GM23248 (cell line): ENCODE data around the gene NHERF2. TPM values are rescaled to one million over a fixed set of nuclear protein-coding genes. Genes with fewer than 3 reads are reported as not detected.

Experiments
- DNase-seq: peaks from one replicate; pipeline ENCODE4 v3.0.0-alpha.2; 2015
- H2AFZ ChIP-seq: fragments of 200-600 bp; sonication (generic); 2 replicates; pipeline ENCODE4 v1.6.1; 2016; ENCODE audit warnings: antibody characterized with exemption
- H3F3A ChIP-seq: fragments of 200-600 bp; sonication (generic); 2 replicates; pipeline ENCODE4 v1.6.1; 2016; ENCODE audit warnings: mild to moderate bottlenecking, antibody characterized with exemption, mixed run types; ENCODE audit not compliant: insufficient read depth
- H3K27ac ChIP-seq: fragments of 200-600 bp; sonication (generic); 2 replicates; pipeline ENCODE4 v1.5.1; 2016; ENCODE audit warnings: mild to moderate bottlenecking
- H3K27me3 ChIP-seq: fragments of 200-600 bp; sonication (generic); replicated peaks from 2 replicates; pipeline ENCODE4 v1.6.1; 2016; ENCODE audit warnings: mild to moderate bottlenecking; ENCODE audit not compliant: insufficient read depth
- H3K36me3 ChIP-seq: fragments of 200-600 bp; sonication (generic); 2 replicates; pipeline ENCODE4 v1.6.1; 2016; ENCODE audit warnings: low read depth, mild to moderate bottlenecking
- H3K4me1 ChIP-seq: fragments of 200-600 bp; sonication (generic); 2 replicates; pipeline ENCODE4 v1.6.1; 2016; ENCODE audit warnings: mild to moderate bottlenecking; ENCODE audit not compliant: insufficient read depth
- H3K4me2 ChIP-seq: fragments of 200-600 bp; sonication (generic); one replicate; pipeline ENCODE4 v1.6.1; 2016; ENCODE audit warnings: mild to moderate bottlenecking; ENCODE audit not compliant: unreplicated experiment
- H3K4me3 ChIP-seq: fragments of 200-600 bp; sonication (generic); 2 replicates; pipeline ENCODE4 v1.5.1; 2016; ENCODE audit warnings: mild to moderate bottlenecking
- H3K79me2 ChIP-seq: fragments of 200-600 bp; sonication (generic); 2 replicates; pipeline ENCODE4 v1.6.1; 2016; ENCODE audit warnings: mild to moderate bottlenecking; ENCODE audit not compliant: insufficient read depth
- H3K9ac ChIP-seq: fragments of 200-600 bp; sonication (generic); 2 replicates; pipeline ENCODE4 v1.6.1; 2016; ENCODE audit warnings: mild to moderate bottlenecking
- H3K9me2 ChIP-seq: fragments of 200-600 bp; sonication (generic); 2 replicates; pipeline ENCODE4 v1.6.1; 2016; ENCODE audit warnings: mixed run types, mild to moderate bottlenecking, moderate library complexity; ENCODE audit not compliant: insufficient read depth
- H3K9me3 ChIP-seq: fragments of 200-600 bp; sonication (generic); one replicate; pipeline ENCODE4 v1.6.1; 2017; ENCODE audit warnings: low read depth
- H4K20me1 ChIP-seq: fragments of 200-600 bp; sonication (generic); 2 replicates; pipeline ENCODE4 v1.6.0; 2016; ENCODE audit not compliant: insufficient read depth
- EZH2 ChIP-seq: fragments of 200-600 bp; sonication (generic); IDR thresholded peaks from 2 replicates; pipeline ENCODE4 v1.6.1; 2018; ENCODE audit warnings: antibody characterized with exemption, mild to moderate bottlenecking; ENCODE audit not compliant: insufficient read depth, poor library complexity, severe bottlenecking
- EZH2phosphoT487 ChIP-seq: fragments of 200-600 bp; sonication (generic); IDR thresholded peaks from 2 replicates; pipeline ENCODE4 v1.6.1; 2018; ENCODE audit warnings: antibody characterized with exemption, moderate library complexity, mild to moderate bottlenecking, low read depth; ENCODE audit not compliant: insufficient read depth
- WGBS, 2 experiments: methylation state at CpG; one replicate each; pipeline ENCODE4 v1.1.6; 2015 to 2017; ENCODE audit warnings: low lambda C conversion rate in 2 of 2, low coverage in 1 of 2; ENCODE audit errors: missing lambda C conversion rate in 2 of 2; 5-methylcytosine and 5-hydroxymethylcytosine counted together
- in situ Hi-C: fragments of 300-500 bp; cut with MboI; formaldehyde crosslinking; loops from 2 replicates; pipeline ENCODE4 v1.15.0; 2020
- polyA plus RNA-seq: library from polyadenylated mRNA; unstranded; fragments of >200 nt; fragmentation: Nextera tagmentation; extraction: Ambion mirVana; gene quantifications from 2 replicates; pipeline ENCODE4 v1.2.1, GENCODE V29; 2016
- total RNA-seq: library from RNA; depleted of rRNA; stranded (reverse); fragments of >200 nt; shearing (Covaris generic); gene quantifications from 2 replicates; pipeline ENCODE4 v1.2.3, GENCODE V29; 2014

NHERF2 gene
- total and polyA plus RNA-seq, 2 experiments from 2014 or later: 27.3 to 29.0 TPM

- no peak overlapping the region for H3K4me3 ChIP-seq
- no peak overlapping the region for H3K27ac ChIP-seq
- no peaks in the 10 kb centered on the region for H3K27me3 ChIP-seq
- 90 to 94% methylated on average over 15 of the region's 15 CpGs for WGBS, 2 experiments
- no peak overlapping the region for H2AFZ ChIP-seq
- H4K20me1 ChIP-seq: no peaks in the 10 kb centered on the region
- H3K9me2 ChIP-seq: no peaks in the 10 kb centered on the region
- no peaks in the 10 kb centered on the region for H3K36me3 ChIP-seq
- in situ Hi-C loops: no loop called here
- peaks cover 22% of the 10 kb centered on the region for H3K79me2 ChIP-seq
- no peak for TF ChIP-seq EZH2
- no peak for DNase-seq
- no peaks in the 10 kb centered on the region for H3K9me3 ChIP-seq
- peaks cover 8% of the 10 kb centered on the region; the same call in 1 of the 2 replicates for H3K4me1 ChIP-seq
- no peak overlapping the region for H3K9ac ChIP-seq
- no peak overlapping the region for H3K4me2 ChIP-seq
- H3F3A ChIP-seq: peaks cover 3% of the 10 kb centered on the region
These were observed 13.2 kb upstream of the NHERF2 start for GRCh38 chr16:2013527-2013926.

- TF ChIP-seq EZH2phosphoT487 (no peak), EZH2 (no peak)
- Histone ChIP-seq H3F3A (no peaks in the 10 kb centered on the region), H3K27ac (no peak overlapping the region), H3K4me2 (no peak overlapping the region), H3K9ac (no peak overlapping the region), H3K4me1 (peaks cover 5% of the 10 kb centered on the region; the same call in 1 of the 2 replicates), H3K36me3 (no peaks in the 10 kb centered on the region), H3K79me2 (peaks cover 7% of the 10 kb centered on the region), H4K20me1 (no peaks in the 10 kb centered on the region), H3K27me3 (no peaks in the 10 kb centered on the region), H3K9me3 (no peaks in the 10 kb centered on the region), H2AFZ (no peak overlapping the region), H3K4me3 (no peak overlapping the region), H3K9me2 (no peaks in the 10 kb centered on the region)
- whole genome bisulfite sequencing, 2 experiments: 87 to 89% methylated on average over 24 of the region's 24 CpGs
- DNase-seq: no peak
- in situ Hi-C loops: no loop called here
These were observed 11.4 kb upstream of the NHERF2 start for GRCh38 chr16:2015117-2015946.

GRCh38 chr16:2015947-2016208, 10.8 kb upstream of the NHERF2 start:
- Histone ChIP-seq H2AFZ (no peak overlapping the region), H3K4me2 (no peak overlapping the region), H4K20me1 (no peaks in the 10 kb centered on the region), H3K9ac (no peak overlapping the region), H3K9me3 (no peaks in the 10 kb centered on the region), H3F3A (no peaks in the 10 kb centered on the region), H3K27ac (no peak overlapping the region), H3K79me2 (peaks cover 2% of the 10 kb centered on the region; the same call in 1 of the 2 replicates), H3K36me3 (no peaks in the 10 kb centered on the region), H3K9me2 (no peaks in the 10 kb centered on the region), H3K4me1 (no peaks in the 10 kb centered on the region), H3K4me3 (no peak overlapping the region), H3K27me3 (no peaks in the 10 kb centered on the region)
- DNase-seq: no peak
- WGBS, 2 experiments: 86 to 89% methylated on average over 7 of the region's 7 CpGs
- in situ Hi-C loops: no loop called here
- TF ChIP-seq EZH2: no peak
- no peak for TF ChIP-seq EZH2phosphoT487

- no peak for DNase-seq
- no peak overlapping the region for H3K4me3 ChIP-seq
- no peaks in the 10 kb centered on the region for H4K20me1 ChIP-seq
- no peaks in the 10 kb centered on the region for H3K4me1 ChIP-seq
- TF ChIP-seq EZH2 (no peak), EZH2phosphoT487 (no peak)
- H3K36me3 ChIP-seq: no peaks in the 10 kb centered on the region
- in situ Hi-C loops: no loop called here
- H3K9me2 ChIP-seq: no peaks in the 10 kb centered on the region
- no peak overlapping the region for H3K9ac ChIP-seq
- H2AFZ ChIP-seq: no peak overlapping the region
- H3K27me3 ChIP-seq: no peaks in the 10 kb centered on the region; the same call in 1 of the 2 replicates
- WGBS, 2 experiments: 32 to 38% methylated on average over 13 of the region's 13 CpGs
- no peaks in the 10 kb centered on the region for H3F3A ChIP-seq
- H3K27ac ChIP-seq: no peak overlapping the region
- no peak overlapping the region for H3K4me2 ChIP-seq
- H3K79me2 ChIP-seq: no peaks in the 10 kb centered on the region
- H3K9me3 ChIP-seq: no peaks in the 10 kb centered on the region
These were observed 10.2 kb upstream of the NHERF2 start for GRCh38 chr16:2016407-2016922.
